22Rv1 (cell line): ENCODE results near the gene FTL.

Experiments used
- H3K27ac ChIP-seq: fragments of 450-650 bp; 2 replicates; pipeline ENCODE4 v1.5.1; 2017
- ZFX ChIP-seq: fragments of 450-650 bp; IDR thresholded peaks from 2 replicates; pipeline ENCODE4 v1.6.1; 2017; ENCODE audit warnings: antibody characterized with exemption, borderline replicate concordance
- TF ChIP-seq, protein P1 (sequence below): fragments of 450-650 bp; IDR thresholded peaks from 2 replicates; pipeline ENCODE4 v1.5.1; 2017; ENCODE audit warnings: mild to moderate bottlenecking

FTL gene

DNA sequence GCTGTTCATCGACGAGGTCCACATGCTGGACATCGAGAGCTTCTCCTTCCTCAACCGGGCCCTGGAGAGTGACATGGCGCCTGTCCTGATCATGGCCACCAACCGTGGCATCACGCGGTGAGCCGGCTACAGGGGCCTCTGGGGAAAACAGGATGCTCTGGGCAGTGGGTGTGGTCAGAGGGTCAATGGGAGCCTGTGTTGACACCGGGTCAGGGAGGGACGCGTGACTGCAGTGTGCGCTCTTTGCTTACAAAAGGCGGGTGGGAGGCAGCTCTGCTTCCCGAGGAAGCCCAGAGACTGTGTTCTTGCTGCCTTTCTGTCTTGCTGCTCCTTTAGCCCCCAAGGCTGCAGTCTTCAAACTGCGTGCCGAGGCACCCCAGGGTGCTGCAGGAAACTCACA, 46.1 kb downstream of the FTL start:
- no peak overlapping the region for H3K27ac ChIP-seq
- TF ChIP-seq, protein P1, sequence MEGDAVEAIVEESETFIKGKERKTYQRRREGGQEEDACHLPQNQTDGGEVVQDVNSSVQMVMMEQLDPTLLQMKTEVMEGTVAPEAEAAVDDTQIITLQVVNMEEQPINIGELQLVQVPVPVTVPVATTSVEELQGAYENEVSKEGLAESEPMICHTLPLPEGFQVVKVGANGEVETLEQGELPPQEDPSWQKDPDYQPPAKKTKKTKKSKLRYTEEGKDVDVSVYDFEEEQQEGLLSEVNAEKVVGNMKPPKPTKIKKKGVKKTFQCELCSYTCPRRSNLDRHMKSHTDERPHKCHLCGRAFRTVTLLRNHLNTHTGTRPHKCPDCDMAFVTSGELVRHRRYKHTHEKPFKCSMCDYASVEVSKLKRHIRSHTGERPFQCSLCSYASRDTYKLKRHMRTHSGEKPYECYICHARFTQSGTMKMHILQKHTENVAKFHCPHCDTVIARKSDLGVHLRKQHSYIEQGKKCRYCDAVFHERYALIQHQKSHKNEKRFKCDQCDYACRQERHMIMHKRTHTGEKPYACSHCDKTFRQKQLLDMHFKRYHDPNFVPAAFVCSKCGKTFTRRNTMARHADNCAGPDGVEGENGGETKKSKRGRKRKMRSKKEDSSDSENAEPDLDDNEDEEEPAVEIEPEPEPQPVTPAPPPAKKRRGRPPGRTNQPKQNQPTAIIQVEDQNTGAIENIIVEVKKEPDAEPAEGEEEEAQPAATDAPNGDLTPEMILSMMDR = no peak
- TF ChIP-seq ZFX = no peak

DNA sequence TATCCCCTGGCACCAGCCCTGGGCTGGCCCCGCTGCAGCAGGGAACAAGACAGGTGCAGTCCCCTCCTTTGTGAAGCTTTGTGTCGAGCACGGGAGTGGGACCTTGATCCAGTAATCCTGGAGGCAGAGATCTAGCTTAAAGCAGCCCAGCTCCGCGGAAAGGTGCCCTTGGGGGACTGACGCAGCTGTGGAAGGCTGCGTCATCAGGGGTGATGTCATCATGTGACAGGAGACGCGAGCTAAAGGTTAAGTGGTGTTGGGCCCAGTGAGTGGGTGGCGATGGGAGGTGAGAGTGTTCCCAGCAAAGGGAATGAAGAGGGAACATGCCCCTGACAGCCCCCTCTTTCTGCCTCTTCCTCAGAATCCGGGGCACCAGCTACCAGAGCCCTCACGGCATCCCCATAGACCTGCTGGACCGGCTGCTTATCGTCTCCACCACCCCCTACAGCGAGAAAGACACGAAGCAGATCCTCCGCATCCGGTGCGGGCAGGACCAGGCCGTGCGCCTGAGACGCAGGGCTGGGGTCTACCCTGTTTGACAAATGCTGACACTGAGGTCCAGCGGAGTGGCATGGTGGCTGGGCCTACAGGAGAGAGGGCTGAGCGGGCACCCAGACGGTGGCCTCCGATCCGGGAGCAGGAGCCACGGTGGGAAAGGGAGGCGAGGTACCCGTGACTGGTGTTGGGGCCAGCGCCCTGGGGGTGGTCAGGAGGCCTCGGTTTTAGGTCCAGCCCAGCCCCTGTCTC, 49.2 kb downstream of the FTL start:
- no peak for TF ChIP-seq ZFX
- TF ChIP-seq, protein P1 = no peak
- no peak overlapping the region for H3K27ac ChIP-seq

DNA sequence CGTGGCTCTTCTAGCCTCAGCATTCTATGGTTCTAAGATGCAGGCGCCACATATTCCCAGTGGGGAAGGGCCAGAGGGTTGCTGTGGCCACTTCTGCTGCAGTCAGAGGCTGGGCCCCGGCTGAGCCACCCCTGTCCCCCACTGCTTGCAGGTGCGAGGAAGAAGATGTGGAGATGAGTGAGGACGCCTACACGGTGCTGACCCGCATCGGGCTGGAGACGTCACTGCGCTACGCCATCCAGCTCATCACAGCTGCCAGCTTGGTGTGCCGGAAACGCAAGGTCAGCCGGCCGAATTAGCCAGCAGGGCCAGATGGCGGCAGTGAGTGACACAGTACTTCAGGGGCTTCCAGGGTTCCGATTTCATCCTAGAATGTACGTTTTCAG, 49.8 kb downstream of the FTL start:
- no peak overlapping the region for H3K27ac ChIP-seq
- TF ChIP-seq ZFX = no peak
- TF ChIP-seq, protein P1 = no peak

DNA sequence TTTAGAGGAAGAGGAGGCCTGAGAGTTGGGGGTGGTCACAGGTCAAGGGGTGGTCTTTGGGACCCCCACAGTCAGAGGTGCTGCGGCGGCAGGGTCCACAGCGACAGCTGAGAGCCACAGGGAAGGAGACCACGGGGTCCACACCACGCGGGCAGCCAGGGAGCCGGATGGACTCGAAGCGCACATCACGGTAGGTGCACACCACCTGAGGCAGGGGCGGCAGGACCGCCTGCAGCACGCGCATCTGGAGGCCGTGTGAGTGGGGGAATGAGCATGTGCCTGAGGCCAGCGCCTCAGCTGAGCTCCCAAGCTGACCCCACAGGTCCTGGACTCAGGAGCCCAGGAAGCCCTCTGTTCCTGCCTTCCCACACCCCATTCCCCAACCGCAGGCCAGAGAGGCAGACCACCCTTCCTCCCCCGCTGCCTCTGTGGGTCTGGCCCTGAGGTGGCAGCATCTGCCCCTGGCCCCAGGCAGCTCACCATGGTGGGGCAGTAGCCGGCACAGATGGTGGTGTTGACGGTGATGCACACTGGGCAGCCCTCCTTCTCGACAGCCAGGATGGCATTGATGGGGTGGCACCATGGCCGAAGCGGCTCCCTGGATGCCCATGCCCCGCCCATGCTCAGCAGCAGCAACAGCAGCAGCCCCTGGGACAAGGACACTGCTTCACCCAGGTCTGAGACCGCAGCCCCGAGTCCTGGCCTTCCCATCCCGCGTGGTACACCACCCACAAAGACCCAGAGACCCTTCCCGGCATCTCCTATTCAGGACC, 51.1 kb downstream of the FTL start:
- H3K27ac ChIP-seq = no peak overlapping the region
- TF ChIP-seq, protein P1 = no peak
- no peak for TF ChIP-seq ZFX
